Type B pancreatic cell (in vitro differentiated cells): ENCODE data around the gene FFAR3. TPM values are rescaled to one million over a fixed set of nuclear protein-coding genes. Genes with fewer than 3 reads are reported as not detected.

Source experiments
- DNase-seq: peaks from one replicate; pipeline ENCODE4 v3.0.0; 2021; ENCODE audit warnings: mixed read lengths; ENCODE audit not compliant: unreplicated experiment; ENCODE audit errors: extremely low spot score
- H3K27ac Mint-ChIP-seq: 2 replicates; pipeline ENCODE4 v1.8.0; 2021; ENCODE audit warnings: mild to moderate bottlenecking, mixed read lengths
- H3K27me3 Mint-ChIP-seq: 2 replicates; pipeline ENCODE4 v1.8.0; 2021; ENCODE audit warnings: mixed read lengths
- H3K36me3 Mint-ChIP-seq: 2 replicates; pipeline ENCODE4 v1.8.0; 2021; ENCODE audit warnings: mixed read lengths
- H3K4me1 Mint-ChIP-seq: one replicate; pipeline ENCODE4 v1.8.0; 2021; ENCODE audit warnings: mixed read lengths; ENCODE audit not compliant: unreplicated experiment
- H3K4me3 Mint-ChIP-seq: 2 replicates; pipeline ENCODE4 v1.8.0; 2021; ENCODE audit warnings: mild to moderate bottlenecking, mixed read lengths
- H3K9me3 Mint-ChIP-seq: 2 replicates; pipeline ENCODE4 v1.8.0; 2021; ENCODE audit warnings: mixed read lengths
- long read RNA-seq: library from polyadenylated mRNA; unstranded; transcript quantifications from one replicate; pipeline ENCODE4 v2.0.0, GENCODE V29; 2020
- total RNA-seq: library from RNA; stranded (reverse); gene quantifications from 2 replicates; pipeline ENCODE4 v1.2.1, GENCODE V29; 2021; ENCODE audit warnings: low replicate concordance
- TF ChIP-seq, protein P1 (sequence below): fragments of 200-600 bp; sonication (generic); conservative IDR thresholded peaks from 2 replicates; pipeline ENCODE4 v1.5.0; 2021; ENCODE audit warnings: antibody characterized with exemption, mild to moderate bottlenecking

Gene FFAR3, protein sequence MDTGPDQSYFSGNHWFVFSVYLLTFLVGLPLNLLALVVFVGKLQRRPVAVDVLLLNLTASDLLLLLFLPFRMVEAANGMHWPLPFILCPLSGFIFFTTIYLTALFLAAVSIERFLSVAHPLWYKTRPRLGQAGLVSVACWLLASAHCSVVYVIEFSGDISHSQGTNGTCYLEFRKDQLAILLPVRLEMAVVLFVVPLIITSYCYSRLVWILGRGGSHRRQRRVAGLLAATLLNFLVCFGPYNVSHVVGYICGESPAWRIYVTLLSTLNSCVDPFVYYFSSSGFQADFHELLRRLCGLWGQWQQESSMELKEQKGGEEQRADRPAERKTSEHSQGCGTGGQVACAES
- total RNA-seq: 0.34 and 0.45 TPM in 2 replicates
- long read RNA-seq: 0 reads

- Mint-ChIP-seq H3K9me3 (no peaks in the 10 kb centered on the region), H3K4me3 (no peak within 1 kb of the TSS), H3K36me3 (no peaks in the 10 kb centered on the region), H3K27me3 (no peaks in the 10 kb centered on the region), H3K4me1 (peaks cover 4% of the 10 kb centered on the region), H3K27ac (peak within 1 kb of the TSS; percentile 40)
- TF ChIP-seq, protein P1, sequence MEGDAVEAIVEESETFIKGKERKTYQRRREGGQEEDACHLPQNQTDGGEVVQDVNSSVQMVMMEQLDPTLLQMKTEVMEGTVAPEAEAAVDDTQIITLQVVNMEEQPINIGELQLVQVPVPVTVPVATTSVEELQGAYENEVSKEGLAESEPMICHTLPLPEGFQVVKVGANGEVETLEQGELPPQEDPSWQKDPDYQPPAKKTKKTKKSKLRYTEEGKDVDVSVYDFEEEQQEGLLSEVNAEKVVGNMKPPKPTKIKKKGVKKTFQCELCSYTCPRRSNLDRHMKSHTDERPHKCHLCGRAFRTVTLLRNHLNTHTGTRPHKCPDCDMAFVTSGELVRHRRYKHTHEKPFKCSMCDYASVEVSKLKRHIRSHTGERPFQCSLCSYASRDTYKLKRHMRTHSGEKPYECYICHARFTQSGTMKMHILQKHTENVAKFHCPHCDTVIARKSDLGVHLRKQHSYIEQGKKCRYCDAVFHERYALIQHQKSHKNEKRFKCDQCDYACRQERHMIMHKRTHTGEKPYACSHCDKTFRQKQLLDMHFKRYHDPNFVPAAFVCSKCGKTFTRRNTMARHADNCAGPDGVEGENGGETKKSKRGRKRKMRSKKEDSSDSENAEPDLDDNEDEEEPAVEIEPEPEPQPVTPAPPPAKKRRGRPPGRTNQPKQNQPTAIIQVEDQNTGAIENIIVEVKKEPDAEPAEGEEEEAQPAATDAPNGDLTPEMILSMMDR: no peak
- DNase-seq: no peak
Measured at GRCh38 chr19:35357867-35358573, at the start of gene FFAR3. TSS of gene FFAR3 (plus strand) at chr19:35358460. CDS start at chr19:35358891, 431 bp downstream.

DNA sequence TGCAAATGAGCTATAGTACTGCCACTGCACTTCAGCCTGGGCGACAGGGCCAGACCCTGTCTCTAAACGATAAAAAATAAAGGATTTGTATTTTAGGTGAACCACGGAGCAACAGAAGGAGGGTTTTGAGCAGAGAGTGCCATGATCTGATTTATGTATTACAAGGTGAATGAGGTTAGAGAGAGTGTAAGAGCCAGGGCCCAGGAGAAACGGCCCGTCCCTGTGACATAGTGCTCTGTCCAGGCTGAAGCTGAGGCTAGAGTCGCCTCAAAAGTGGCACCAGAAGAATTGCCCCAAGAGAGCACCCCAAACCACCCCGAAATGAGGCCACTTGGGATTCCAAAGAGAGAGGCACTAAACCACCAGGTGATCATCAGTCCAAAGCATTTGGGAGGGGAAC, 49.4 kb upstream of the FFAR3 start:
- DNase-seq: no peak
- H3K4me1 Mint-ChIP-seq: peaks cover 27% of the 10 kb centered on the region
- TF ChIP-seq, protein P1: no peak
- H3K27me3 Mint-ChIP-seq: no peaks in the 10 kb centered on the region
- H3K27ac Mint-ChIP-seq: peak overlapping the region; percentile 84
- no peaks in the 10 kb centered on the region for H3K36me3 Mint-ChIP-seq
- no peaks in the 10 kb centered on the region for H3K9me3 Mint-ChIP-seq
- H3K4me3 Mint-ChIP-seq: peak overlapping the region; percentile 57

DNA sequence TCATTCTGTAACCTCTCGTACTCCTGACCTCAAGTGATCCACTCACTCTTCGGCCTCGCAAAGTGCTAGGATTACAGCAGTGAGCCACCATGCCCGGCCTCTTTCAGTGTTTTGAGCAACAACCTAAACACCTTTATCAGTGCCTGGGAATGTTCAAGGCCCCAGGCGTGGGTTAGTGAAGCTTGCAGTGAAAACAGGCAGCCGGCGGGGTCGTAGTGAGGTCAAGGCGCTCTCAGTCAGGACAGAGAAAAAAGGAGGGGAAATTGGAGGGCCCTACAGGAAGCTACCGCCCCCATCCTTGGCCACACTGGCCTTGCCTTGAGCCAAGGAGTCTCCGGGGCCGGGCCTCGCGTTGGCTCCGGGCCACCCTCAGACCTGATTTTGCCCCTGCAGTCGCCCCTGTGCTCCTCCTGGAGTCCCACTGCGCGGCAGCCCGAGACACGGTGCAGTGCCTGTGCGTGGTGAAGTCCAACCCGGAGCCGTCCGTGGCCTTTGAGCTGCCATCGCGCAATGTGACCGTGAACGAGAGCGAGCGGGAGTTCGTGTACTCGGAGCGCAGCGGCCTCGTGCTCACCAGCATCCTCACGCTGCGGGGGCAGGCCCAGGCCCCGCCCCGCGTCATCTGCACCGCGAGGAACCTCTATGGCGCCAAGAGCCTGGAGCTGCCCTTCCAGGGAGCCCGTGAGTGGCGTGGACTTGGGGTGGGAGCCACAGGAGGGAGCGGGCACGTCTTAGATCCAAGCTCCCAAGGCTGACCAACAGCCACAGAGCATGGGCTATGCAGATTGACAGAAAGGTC, 48.6 kb upstream of the FFAR3 start:
- H3K27me3 Mint-ChIP-seq: no peaks in the 10 kb centered on the region
- no peaks in the 10 kb centered on the region for H3K9me3 Mint-ChIP-seq
- peak overlapping the region; percentile 84 for H3K27ac Mint-ChIP-seq
- H3K4me1 Mint-ChIP-seq: peaks cover 25% of the 10 kb centered on the region
- DNase-seq: no peak
- TF ChIP-seq, protein P1: no peak
- H3K4me3 Mint-ChIP-seq: peak overlapping the region; percentile 46
- H3K36me3 Mint-ChIP-seq: no peaks in the 10 kb centered on the region

DNA sequence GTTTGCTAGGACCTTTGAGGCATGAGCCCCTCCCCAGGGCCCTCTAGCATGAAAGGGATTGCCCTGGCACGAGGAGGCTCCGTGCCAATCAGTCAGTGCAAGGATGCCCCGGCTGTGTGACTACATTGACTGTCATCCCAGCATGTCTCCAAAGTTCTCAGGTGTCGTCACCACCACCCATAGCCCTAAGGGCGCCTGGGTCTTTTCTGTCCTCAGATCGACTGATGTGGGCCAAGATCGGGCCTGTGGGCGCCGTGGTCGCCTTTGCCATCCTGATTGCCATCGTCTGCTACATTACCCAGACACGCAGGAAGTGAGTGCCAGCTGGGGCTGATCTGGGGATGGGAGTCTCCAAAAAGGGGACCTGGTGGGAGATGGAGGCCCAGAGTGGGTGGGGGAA, 47.9 kb upstream of the FFAR3 start:
- Mint-ChIP-seq H3K27ac (peak overlapping the region; percentile 48), H3K27me3 (no peaks in the 10 kb centered on the region), H3K9me3 (no peaks in the 10 kb centered on the region)

More for the DNA sequence above, 47.9 kb upstream of the FFAR3 start:
- DNase-seq: no peak
- Mint-ChIP-seq H3K4me3 (no peak overlapping the region), H3K4me1 (peaks cover 25% of the 10 kb centered on the region), H3K36me3 (no peaks in the 10 kb centered on the region)
- TF ChIP-seq, protein P1: no peak
